Measurements from ENCODE around the gene RBMS3. TPM values are rescaled to one million over a fixed set of nuclear protein-coding genes. Genes with fewer than 3 reads are reported as not detected.

Gene RBMS3
- total and polyA plus RNA-seq, 2 donors (not counting 1 experiment from before 2014, with no cell fraction given): 26.9 to 68.4 TPM

DNA sequence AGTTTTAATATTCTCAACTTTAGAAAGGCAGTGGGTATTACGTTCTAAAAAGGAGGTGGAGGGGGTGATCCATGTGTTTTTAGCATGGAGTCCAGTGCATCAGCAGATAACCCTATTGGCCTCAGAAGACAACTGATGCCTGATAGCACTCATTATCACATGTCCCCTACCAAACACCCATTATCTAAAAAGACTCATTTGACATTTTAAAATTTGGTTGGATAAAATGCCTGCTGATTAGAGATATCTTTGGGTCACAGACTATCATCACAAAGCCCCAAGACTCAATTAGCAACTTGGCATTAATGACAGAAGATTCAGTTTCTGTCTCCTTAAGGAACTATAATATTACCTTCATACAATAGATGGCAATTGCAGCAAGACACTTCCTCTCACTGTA is 589.3 kb downstream of the RBMS3 start:
- no peak overlapping the region for H2AFZ ChIP-seq (ENCODE audit: low read length)
- DNase-seq (ENCODE audit: low read depth in 2 of 2): no peak
- no peak overlapping the region for H3K4me3 ChIP-seq (replicated peaks in 1 of 4; ENCODE audit: control extremely low read depth in 1 of 4, insufficient read depth in 1 of 4, low read depth in 3 of 4, low read length in 4 of 4)
- no peaks in the 10 kb centered on the region for H4K20me1 ChIP-seq (ENCODE audit: control insufficient read depth, extremely low read depth, insufficient read depth, low read length)
- no peak overlapping the region for H3K4me2 ChIP-seq (ENCODE audit: extremely low read depth, insufficient read depth, low read length)
- TF ChIP-seq EZH2 (IDR thresholded peaks at IDR 0.05; ENCODE audit: low read length, missing control alignments): no peak
- no peaks in the 10 kb centered on the region for H3K9me3 ChIP-seq (ENCODE audit: control insufficient read depth, insufficient read depth, low read depth, low read length)
- no peaks in the 10 kb centered on the region for H3K36me3 ChIP-seq (ENCODE audit: control insufficient read depth, insufficient read depth, low read length)
- no peak overlapping the region for H3K27ac ChIP-seq (ENCODE audit: insufficient read depth, low read length)
- H3K27me3 ChIP-seq (ENCODE audit: control insufficient read depth, insufficient read depth, low read length): no peaks in the 10 kb centered on the region
- no peaks in the 10 kb centered on the region for H3K79me2 ChIP-seq (ENCODE audit: control insufficient read depth, insufficient read depth, low read length)
- no peaks in the 10 kb centered on the region for H3K4me1 ChIP-seq (ENCODE audit: control insufficient read depth, extremely low read depth, insufficient read depth, low read length)
- no peak overlapping the region for H3K9ac ChIP-seq (ENCODE audit: insufficient read depth, low read length)

- H2AFZ ChIP-seq (ENCODE audit: low read length): no peak overlapping the region
- H3K4me3 ChIP-seq (replicated peaks in 1 of 4; ENCODE audit: control extremely low read depth in 1 of 4, insufficient read depth in 1 of 4, low read depth in 3 of 4, low read length in 4 of 4): no peak overlapping the region
- H3K9me3 ChIP-seq (ENCODE audit: control insufficient read depth, insufficient read depth, low read depth, low read length): no peaks in the 10 kb centered on the region
- no peak overlapping the region for H3K27ac ChIP-seq (ENCODE audit: insufficient read depth, low read length)
- H3K9ac ChIP-seq (ENCODE audit: insufficient read depth, low read length): no peak overlapping the region
- no peak overlapping the region for H3K4me2 ChIP-seq (ENCODE audit: extremely low read depth, insufficient read depth, low read length)
- H4K20me1 ChIP-seq (ENCODE audit: control insufficient read depth, extremely low read depth, insufficient read depth, low read length): no peaks in the 10 kb centered on the region
- H3K27me3 ChIP-seq (ENCODE audit: control insufficient read depth, insufficient read depth, low read length): no peaks in the 10 kb centered on the region
- no peaks in the 10 kb centered on the region for H3K79me2 ChIP-seq (ENCODE audit: control insufficient read depth, insufficient read depth, low read length)
- TF ChIP-seq CTCF (conservative IDR thresholded peaks at IDR 0.05 in 1 of 2, IDR thresholded peaks at IDR 0.05 in 1 of 2; ENCODE audit: low read depth in 1 of 2, low read length in 2 of 2): no peak
- DNase-seq (ENCODE audit: low read depth in 2 of 2): no peak
- H3K36me3 ChIP-seq (ENCODE audit: control insufficient read depth, insufficient read depth, low read length): no peaks in the 10 kb centered on the region
- H3K4me1 ChIP-seq (ENCODE audit: control insufficient read depth, extremely low read depth, insufficient read depth, low read length): no peaks in the 10 kb centered on the region
These were observed 590.2 kb downstream of the RBMS3 start for GRCh38 chr3:29871087-29871486.

DNA sequence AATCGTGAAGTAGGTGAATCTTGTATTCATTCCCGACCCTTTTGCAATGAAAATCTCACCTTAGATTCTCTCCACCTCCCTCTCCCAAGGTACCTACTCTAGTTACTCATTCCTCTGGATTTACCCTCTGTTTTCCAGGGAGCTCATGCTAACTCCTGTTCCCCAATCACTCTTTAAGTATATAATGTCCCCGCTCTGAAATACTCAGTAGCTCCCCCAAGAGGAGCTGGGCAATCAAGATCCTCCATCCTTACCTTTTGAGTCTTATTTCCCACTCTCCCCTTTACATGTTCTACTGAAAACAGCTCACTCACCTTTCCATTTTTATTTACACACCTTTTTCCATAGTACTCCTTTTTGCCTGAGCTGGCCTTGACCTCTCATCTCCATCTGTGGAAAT is 599.9 kb downstream of the RBMS3 start:
- Histone ChIP-seq H3K79me2 (ENCODE audit: control insufficient read depth, insufficient read depth, low read length) (no peaks in the 10 kb centered on the region), H3K27me3 (ENCODE audit: control insufficient read depth, insufficient read depth, low read length) (no peaks in the 10 kb centered on the region), H3K36me3 (ENCODE audit: control insufficient read depth, insufficient read depth, low read length) (no peaks in the 10 kb centered on the region), H3K9ac (ENCODE audit: insufficient read depth, low read length) (no peak overlapping the region), H3K9me3 (ENCODE audit: control insufficient read depth, insufficient read depth, low read depth, low read length) (no peaks in the 10 kb centered on the region), H3K4me2 (ENCODE audit: extremely low read depth, insufficient read depth, low read length) (no peak overlapping the region), H4K20me1 (ENCODE audit: control insufficient read depth, extremely low read depth, insufficient read depth, low read length) (no peaks in the 10 kb centered on the region), H3K27ac (ENCODE audit: insufficient read depth, low read length) (no peak overlapping the region), H2AFZ (ENCODE audit: low read length) (no peak overlapping the region), H3K4me3 (replicated peaks in 1 of 4; ENCODE audit: control extremely low read depth in 1 of 4, insufficient read depth in 1 of 4, low read depth in 3 of 4, low read length in 4 of 4) (no peak overlapping the region), H3K4me1 (ENCODE audit: control insufficient read depth, extremely low read depth, insufficient read depth, low read length) (no peaks in the 10 kb centered on the region)
- no peak for DNase-seq (ENCODE audit: low read depth in 2 of 2)
- no peak for TF ChIP-seq EZH2 (IDR thresholded peaks at IDR 0.05; ENCODE audit: low read length, missing control alignments)
- TF ChIP-seq CTCF (conservative IDR thresholded peaks at IDR 0.05 in 1 of 2, IDR thresholded peaks at IDR 0.05 in 1 of 2; ENCODE audit: low read depth in 1 of 2, low read length in 2 of 2): no peak
